GM21717 (cell line): ENCODE data around the gene UMAD1.
"Not testable (repeated sequence)": the region's sequence is repeated elsewhere in the genome, so short reads cannot be mapped to it uniquely, and the experiment has no call there.

Source experiments
- ATAC-seq: cut with Tn5 transposase; IDR thresholded peaks from one replicate; pipeline ENCODE4 v1.9.1; 2021; ENCODE audit warnings: mild to moderate bottlenecking, moderate library complexity; ENCODE audit not compliant: unreplicated experiment

Gene UMAD1

GRCh38 chr7:7792056-7792455 is 151.5 kb downstream of the UMAD1 start:
- ATAC-seq = no peak

GRCh38 chr7:7793249-7793648 is 152.7 kb downstream of the UMAD1 start:
- ATAC-seq = no peak

GRCh38 chr7:7793921-7794320 is 153.4 kb downstream of the UMAD1 start:
- ATAC-seq = no peak

- ATAC-seq = no peak
Observed at GRCh38 chr7:7795203-7795602, 154.7 kb downstream of the UMAD1 start.

DNA sequence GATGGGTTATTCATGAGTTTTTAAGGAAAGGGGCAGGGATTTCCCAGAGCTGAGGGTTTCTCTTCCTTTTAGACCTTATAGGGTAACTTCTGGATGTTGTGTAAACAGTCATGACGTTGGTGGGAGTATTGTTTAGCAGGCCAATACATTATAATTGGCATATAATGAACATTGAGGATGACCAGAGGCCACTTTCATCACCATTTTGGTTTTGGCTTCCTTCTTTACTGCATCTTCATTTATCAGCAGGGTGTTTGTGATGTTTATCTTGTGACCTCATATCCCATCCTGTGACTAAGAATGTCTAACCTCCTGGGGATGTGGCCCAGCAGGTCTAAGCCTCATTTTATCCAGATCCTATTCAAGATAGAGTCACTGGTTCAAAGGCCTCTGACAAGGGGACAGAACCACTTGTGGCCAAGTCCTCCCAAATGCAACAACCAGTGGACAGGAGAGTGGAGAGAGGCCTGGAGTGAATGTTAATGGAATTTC is 155.1 kb downstream of the UMAD1 start:
- ATAC-seq = no peak

DNA sequence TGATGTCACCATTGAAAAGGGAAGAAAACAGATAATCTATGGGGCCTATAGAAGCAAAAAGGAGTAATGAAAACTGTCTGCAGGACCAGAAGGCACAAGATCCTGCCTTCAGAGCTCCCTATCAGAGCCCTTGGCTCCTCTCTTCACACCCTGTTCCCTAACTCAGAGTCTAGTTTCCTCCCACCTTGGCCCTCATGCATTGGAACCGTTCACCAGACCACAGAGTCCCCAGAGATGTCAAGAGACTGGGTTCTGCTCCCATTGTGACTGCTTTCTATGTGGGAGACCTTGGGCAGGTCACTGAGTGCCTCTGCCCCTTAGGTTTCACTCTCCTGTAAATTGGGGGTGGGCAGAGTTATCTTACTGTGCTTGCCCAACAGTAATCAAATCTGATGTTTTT is 158.0 kb downstream of the UMAD1 start:
- ATAC-seq = no peak

GRCh38 chr7:7799138-7799537 is 158.6 kb downstream of the UMAD1 start:
- no peak for ATAC-seq

DNA sequence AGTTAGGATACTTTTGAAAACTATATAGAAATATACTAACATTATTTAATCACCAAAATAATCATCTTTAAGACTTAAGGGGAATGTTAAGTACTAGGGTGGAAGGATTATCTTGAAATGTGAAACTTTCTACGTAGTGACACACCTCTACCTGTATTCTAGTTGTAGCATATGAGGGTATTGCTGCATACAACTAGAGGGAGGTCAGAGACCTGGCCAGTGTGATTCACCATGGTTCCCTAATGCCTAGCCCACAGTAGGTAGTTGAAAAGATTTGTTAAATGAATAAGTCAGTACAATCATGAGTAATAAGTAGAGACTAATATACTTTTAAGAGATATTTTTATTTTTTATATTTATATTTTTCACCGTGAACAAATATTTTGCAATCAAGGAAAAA is 162.0 kb downstream of the UMAD1 start:
- ATAC-seq = no peak

DNA sequence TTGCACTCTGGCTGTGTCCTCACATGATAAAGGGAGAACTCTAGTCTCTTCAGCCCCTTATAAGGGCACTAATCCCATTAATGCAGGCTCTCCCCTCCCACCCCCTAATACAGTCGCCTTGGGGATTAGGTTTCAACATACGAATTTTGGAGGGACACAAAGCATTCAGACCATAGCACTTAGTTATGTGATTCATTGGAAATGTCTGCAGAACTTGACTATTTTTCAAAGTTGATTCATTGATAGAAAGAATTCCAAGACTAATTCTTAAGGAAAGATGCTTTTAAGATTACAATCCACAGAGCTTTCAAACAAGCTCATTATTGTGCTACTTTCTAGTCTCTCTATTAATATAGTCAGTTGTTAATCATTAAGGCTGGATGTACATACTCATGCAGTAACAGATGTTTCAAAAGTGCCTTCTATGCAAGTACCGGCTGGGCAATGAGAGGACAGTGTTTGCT is 163.2 kb downstream of the UMAD1 start:
- no peak for ATAC-seq

DNA sequence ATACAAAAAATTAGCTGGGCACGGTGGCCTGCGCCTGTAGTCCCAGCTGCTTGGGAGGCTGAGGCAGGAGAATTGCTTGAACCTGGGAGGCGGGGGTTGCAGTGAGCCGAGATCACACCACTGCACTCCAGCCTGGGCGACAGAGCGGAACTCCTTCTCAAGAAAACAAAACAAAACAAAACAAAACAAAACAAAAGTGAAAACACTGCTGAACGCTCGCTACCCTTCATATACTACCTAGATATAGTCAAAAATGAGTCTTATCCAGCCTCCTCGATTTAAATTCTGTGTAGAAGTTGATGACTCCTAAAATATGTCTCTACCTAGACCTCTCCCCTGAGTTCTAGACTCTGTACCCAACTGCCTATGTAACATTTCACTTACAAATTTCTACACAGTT is 164.3 kb downstream of the UMAD1 start:
- ATAC-seq = not testable (repeated sequence)

DNA sequence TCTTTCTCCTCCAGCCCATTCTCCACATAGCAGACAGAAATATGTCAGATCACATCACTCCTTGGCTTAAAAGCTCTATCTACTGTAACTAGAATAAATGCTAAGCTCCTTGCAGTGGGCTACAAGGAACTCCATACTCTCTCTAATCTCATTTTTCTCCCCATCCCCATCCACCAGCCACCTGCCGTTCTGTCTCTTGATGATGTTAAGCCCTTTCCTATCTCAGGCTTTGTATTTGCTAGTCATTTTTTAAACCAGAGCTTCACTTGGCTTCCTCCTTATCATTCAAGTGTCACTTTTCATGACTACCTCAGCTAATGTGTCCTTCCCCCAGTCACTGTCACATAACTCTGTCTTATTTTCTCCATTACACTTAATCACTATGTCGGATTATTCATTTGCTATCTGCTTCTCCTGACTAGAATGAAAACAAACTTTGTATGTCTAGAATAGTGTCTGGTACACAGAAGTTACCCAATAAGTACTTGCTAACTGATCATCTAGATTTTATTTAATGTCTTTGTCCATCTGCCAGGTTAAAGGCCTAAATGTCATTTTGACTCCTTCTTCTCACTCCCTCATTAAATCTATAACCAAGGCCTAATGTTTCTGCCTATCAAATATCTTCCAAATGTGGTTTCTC is 165.1 kb downstream of the UMAD1 start:
- ATAC-seq = no peak

DNA sequence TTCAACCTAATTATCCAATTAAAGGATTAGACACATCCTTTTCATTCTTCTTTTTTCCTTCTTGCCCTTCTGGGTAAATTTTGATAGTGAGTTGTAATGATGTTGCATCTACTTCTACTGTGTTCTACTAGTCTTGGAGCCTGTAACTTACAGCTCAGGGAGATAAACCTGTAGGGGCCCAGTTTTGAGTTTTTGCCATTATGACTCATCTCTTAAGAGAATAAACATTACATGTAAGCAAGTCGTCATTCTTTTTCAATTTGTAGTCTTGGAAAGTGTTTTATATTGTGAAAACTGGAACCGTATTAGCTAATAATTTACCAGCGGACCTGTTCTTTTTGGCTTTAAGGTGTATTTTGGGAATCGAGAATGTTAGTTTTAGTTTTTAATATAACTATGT is 167.6 kb downstream of the UMAD1 start:
- no peak for ATAC-seq

GRCh38 chr7:7808626-7809025 is 168.1 kb downstream of the UMAD1 start:
- ATAC-seq = no peak

DNA sequence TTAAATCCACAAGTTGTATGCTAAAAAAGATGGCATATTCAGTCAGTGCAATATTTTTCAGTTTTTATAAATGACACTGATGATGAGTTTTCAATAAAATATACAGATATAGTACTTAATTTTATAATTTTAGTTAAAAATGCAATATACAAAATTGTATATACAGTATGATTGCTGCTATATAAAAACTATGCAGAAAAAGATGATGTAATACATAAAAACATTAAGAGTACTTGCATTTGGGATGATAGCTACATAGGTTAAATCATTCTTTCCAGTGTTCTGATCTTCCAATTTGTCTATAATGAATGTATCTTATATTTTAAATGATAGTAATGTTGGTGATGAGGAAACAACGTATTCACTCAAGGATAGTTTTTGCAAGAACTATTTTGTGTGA is 169.8 kb downstream of the UMAD1 start:
- no peak for ATAC-seq

DNA sequence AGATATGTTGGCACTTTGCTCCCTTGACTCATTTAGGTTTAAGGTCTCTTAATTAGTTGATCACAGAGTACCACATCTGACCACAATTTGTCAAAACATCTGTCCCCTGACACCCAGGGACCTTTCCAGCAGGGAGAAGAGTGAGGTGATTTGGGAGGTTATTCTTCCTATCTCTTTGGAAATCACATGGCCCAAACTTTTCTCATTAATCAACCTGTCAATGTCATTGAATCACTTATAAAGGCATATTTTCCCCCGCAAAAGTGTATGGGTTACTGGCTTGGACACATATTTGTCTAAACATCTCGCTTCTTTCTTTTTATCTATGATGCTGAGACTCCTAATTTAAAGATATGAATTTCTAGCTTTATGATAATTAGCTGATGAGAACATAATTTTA is 170.3 kb downstream of the UMAD1 start:
- ATAC-seq = no peak

GRCh38 chr7:7812112-7812511 is 171.6 kb downstream of the UMAD1 start:
- ATAC-seq = no peak

DNA sequence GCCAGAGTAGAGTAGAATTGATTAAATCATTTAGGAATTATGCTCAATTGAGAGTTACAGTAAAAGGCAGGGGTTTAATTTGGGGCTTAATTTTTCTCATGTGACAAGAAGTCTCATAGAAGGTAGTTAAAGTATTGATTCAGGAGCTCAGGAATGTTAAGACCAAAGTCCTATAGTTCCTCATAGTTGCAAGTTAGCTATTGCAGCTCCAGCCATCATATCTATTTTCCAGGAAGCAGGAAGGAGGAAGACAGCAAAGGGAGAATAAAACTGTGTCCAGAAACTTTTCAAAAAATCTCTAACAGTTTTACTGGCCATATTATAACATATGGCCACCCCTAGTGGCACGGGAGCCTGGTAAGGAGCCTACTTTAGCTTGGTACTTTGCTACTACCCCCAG is 174.8 kb downstream of the UMAD1 start:
- ATAC-seq = no peak

DNA sequence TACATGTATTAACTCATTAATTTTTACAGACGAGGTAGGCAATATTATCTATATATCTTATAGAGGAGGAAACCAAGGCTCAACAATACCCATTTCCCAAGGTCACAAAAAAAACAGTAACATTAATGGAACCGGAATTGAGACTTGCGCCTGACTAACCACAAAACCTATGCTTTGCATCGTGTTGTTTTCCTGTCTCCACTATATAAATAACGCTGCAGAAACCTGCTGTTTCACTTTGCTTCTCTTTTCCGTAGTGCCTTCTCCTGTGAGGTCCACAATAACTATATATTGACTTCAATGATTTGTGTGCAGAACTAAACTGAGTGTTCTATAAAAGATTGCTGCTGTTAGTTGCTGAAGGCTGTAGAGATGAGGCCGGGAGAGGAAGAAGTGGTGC is 175.5 kb downstream of the UMAD1 start:
- ATAC-seq = peak; percentile 47

GRCh38 chr7:7816816-7817536 is 176.4 kb downstream of the UMAD1 start:
- no peak for ATAC-seq

- no peak for ATAC-seq
Observed at GRCh38 chr7:7817748-7818147, 177.2 kb downstream of the UMAD1 start.

GRCh38 chr7:7818179-7818578 is 177.6 kb downstream of the UMAD1 start:
- not testable (repeated sequence) for ATAC-seq

DNA sequence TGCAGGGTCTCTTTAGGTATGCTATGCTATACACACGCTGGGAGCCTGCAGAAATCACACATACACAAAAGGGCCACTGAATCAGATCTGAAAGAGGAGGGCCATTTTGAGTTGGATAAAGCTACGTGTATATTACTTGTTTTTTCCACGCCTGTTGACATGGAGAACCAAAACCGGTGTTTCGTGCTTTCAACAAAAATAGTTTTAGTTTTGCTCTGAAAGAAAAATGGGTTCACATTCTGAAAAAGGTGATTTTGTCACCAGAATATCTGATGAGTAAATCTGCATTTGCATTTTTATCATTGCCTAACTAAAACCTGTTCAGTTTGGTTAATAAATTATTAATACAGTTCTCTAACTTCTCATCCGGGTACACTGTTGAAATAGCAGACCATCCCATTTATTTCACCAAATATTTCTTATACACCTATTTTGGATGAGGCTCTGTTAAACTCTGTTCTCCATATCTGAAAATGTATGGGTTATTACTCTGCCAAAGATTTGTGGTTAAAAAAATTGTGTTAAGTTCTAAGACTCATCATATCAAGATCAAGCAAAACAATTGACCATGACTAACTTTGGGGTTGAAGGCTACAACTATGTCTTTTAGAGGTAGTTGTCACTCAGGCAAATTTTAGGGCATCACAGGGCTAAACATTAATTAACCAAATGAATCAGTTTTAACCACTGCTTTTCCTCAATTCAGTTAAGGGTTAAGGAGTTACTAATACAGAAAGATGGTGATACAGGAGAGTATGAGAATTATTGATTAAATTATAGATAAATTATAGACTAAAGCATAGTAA is 179.1 kb downstream of the UMAD1 start:
- no peak for ATAC-seq
